Tibial nerve (tissue), 4 donors: ENCODE measurements around the gene CKS1B. TPM values are rescaled to one million over a fixed set of nuclear protein-coding genes. Genes with fewer than 3 reads are reported as not detected.

Experiments
- DNase-seq, 2 donors: peaks; one replicate each; pipeline ENCODE4 v3.0.0-alpha.2; 2019; ENCODE audit warnings: low spot score in 2 of 2
- H3K27ac ChIP-seq, 4 donors: fragments of 200-600 bp; sonication (generic) in 3 of 4; one replicate each; pipeline ENCODE4 v1.5.1; 2017 to 2019; ENCODE audit warnings: mild to moderate bottlenecking in 1 of 4
- H3K27me3 ChIP-seq, 2 donors: fragments of 200-600 bp; sonication (generic) in 1 of 2; one replicate each; pipeline versions ENCODE4 v1.5.1 to v1.6.0; 2017 to 2019
- H3K36me3 ChIP-seq, 3 donors: fragments of 200-600 bp; sonication (generic); one replicate each; pipeline ENCODE4 v1.5.1; 2018 to 2019
- H3K4me1 ChIP-seq, 4 donors: fragments of 200-600 bp; sonication (generic) in 3 of 4; one replicate each; pipeline ENCODE4 v1.5.1; 2017 to 2019
- H3K4me3 ChIP-seq, 4 donors: fragments of 200-600 bp; sonication (generic) in 3 of 4; one replicate each; pipeline ENCODE4 v1.5.1; 2017 to 2019; ENCODE audit warnings: mild to moderate bottlenecking in 1 of 4, moderate library complexity in 1 of 4
- H3K9me3 ChIP-seq, 4 donors: fragments of 200-600 bp; sonication (generic) in 3 of 4; one replicate each; pipeline ENCODE4 v1.5.1; 2017 to 2019
- CTCF ChIP-seq, 5 experiments: fragments of 200-600 bp in 3 of 5; fragments of 450-650 bp in 2 of 5; sonication (generic) in 3 of 5; IDR thresholded peaks; one replicate each; pipeline ENCODE4 v1.5.1; 2016 to 2019; ENCODE audit warnings: antibody characterized with exemption in 5 of 5, mild to moderate bottlenecking in 3 of 5, moderate library complexity in 2 of 5
- EP300 ChIP-seq, 2 donors: sonication (generic); formaldehyde crosslinking; IDR thresholded peaks; one replicate each; pipeline ENCODE4 v1.6.1; 2017; ENCODE audit warnings: antibody characterized with exemption in 2 of 2, mild to moderate bottlenecking in 1 of 2
- POLR2A ChIP-seq, 2 donors: fragments of 450-650 bp; IDR thresholded peaks; one replicate each; pipeline ENCODE4 v1.6.1; 2017; ENCODE audit warnings: antibody characterized with exemption in 2 of 2, mild to moderate bottlenecking in 2 of 2, moderate library complexity in 2 of 2
- WGBS, 2 donors: methylation state at CpG; one replicate each; pipeline ENCODE4 v1.1.5; 2018; 5-methylcytosine and 5-hydroxymethylcytosine counted together
- total RNA-seq, 4 donors: library from RNA; depleted of rRNA; stranded (reverse); fragments of >200 nt; gene quantifications; one replicate each; pipeline ENCODE4 v1.1.0, GENCODE V29; 2016

Gene CKS1B
- total RNA-seq, 4 donors from 2014 or later = 35.2 to 40.5 (median 37.3) TPM

- Histone ChIP-seq H3K27ac (peak overlapping the region; percentile 72 to 99 (median 94)), H3K27me3 (no peaks in the 10 kb centered on the region), H3K4me3 (peak overlapping the region in 1 of 4 donors; percentile 50), H3K36me3 (no peaks in the 10 kb centered on the region), H3K9me3 (no peaks in the 10 kb centered on the region), H3K4me1 (peaks cover 0 to 86% (median 76%) of the 10 kb centered on the region in 4 donors)
- no peak for TF ChIP-seq CTCF (IDR thresholded peaks at IDR 0.05)
- TF ChIP-seq EP300 (IDR thresholded peaks at IDR 0.05) = no peak
- no peak for TF ChIP-seq POLR2A (IDR thresholded peaks at IDR 0.05)
- 43 to 63% methylated on average over 5 to 6 of the region's 6 CpGs for WGBS, 2 donors
- no peak for DNase-seq
Observed at GRCh38 chr1:155007251-155007828, 32.9 kb downstream of the CKS1B start.

- WGBS, 2 donors = 40 to 46% methylated on average over 15 to 16 of the region's 16 CpGs
- Histone ChIP-seq H3K27me3 (no peaks in the 10 kb centered on the region), H3K4me1 (peaks cover 0 to 95% (median 85%) of the 10 kb centered on the region in 4 donors), H3K9me3 (no peaks in the 10 kb centered on the region), H3K36me3 (no peaks in the 10 kb centered on the region), H3K4me3 (peak overlapping the region; percentile 13 to 50 (median 28)), H3K27ac (peak overlapping the region; percentile 72 to 99 (median 94))
- no peak for TF ChIP-seq POLR2A (IDR thresholded peaks at IDR 0.05)
- no peak for TF ChIP-seq CTCF (IDR thresholded peaks at IDR 0.05)
- no peak for TF ChIP-seq EP300 (IDR thresholded peaks at IDR 0.05)
- no peak for DNase-seq
Observed at GRCh38 chr1:155008015-155008941, 33.8 kb downstream of the CKS1B start.

- Histone ChIP-seq H3K27ac (peak overlapping the region; percentile 72 to 99 (median 94)), H3K4me3 (peak overlapping the region; percentile 13 to 50 (median 28)), H3K36me3 (no peaks in the 10 kb centered on the region), H3K27me3 (no peaks in the 10 kb centered on the region), H3K4me1 (peaks cover 0 to 98% (median 87%) of the 10 kb centered on the region in 4 donors), H3K9me3 (no peaks in the 10 kb centered on the region)
- no peak for DNase-seq
- TF ChIP-seq POLR2A (IDR thresholded peaks at IDR 0.05) = no peak
- 66 to 70% methylated on average over 6 to 10 of the region's 12 CpGs for WGBS, 2 donors
Observed at GRCh38 chr1:155009221-155009711, 34.8 kb downstream of the CKS1B start.

- peaks cover 0 to 4% (median 0%) of the 10 kb centered on the region in 3 donors for H3K36me3 ChIP-seq
- H3K4me3 ChIP-seq = peak overlapping the region in 3 of 4 donors; percentile 5 to 50 (median 34)
- WGBS, 2 donors = 81 to 85% methylated on average over 5 of the region's 5 CpGs
- H3K27ac ChIP-seq = peak overlapping the region in 3 of 4 donors; percentile 88 to 99 (median 99)
- H3K9me3 ChIP-seq = no peaks in the 10 kb centered on the region
- no peak for DNase-seq
- H3K4me1 ChIP-seq = peaks cover 0 to 93% (median 83%) of the 10 kb centered on the region in 4 donors
- no peaks in the 10 kb centered on the region for H3K27me3 ChIP-seq
- TF ChIP-seq POLR2A (IDR thresholded peaks at IDR 0.05) (no peak), CTCF (IDR thresholded peaks at IDR 0.05) (no peak), EP300 (IDR thresholded peaks at IDR 0.05) (no peak)
Observed at GRCh38 chr1:155009742-155010141, 35.3 kb downstream of the CKS1B start.

- Histone ChIP-seq H3K36me3 (peaks cover 0 to 11% (median 0%) of the 10 kb centered on the region in 3 donors), H3K27me3 (no peaks in the 10 kb centered on the region), H3K27ac (peak overlapping the region; percentile 74 to 99 (median 94)), H3K9me3 (no peaks in the 10 kb centered on the region), H3K4me1 (peaks cover 0 to 87% (median 77%) of the 10 kb centered on the region in 4 donors), H3K4me3 (peak overlapping the region in 3 of 4 donors; percentile 5 to 50 (median 34))
- DNase-seq = no peak
- TF ChIP-seq CTCF (IDR thresholded peaks at IDR 0.05) (no peak), POLR2A (IDR thresholded peaks at IDR 0.05) (no peak), EP300 (IDR thresholded peaks at IDR 0.05) (no peak)
- 35 to 42% methylated on average over 11 of the region's 11 CpGs for WGBS, 2 donors
Observed at GRCh38 chr1:155010211-155010918, 35.9 kb downstream of the CKS1B start.
